IPS-18c (cell line): ENCODE measurements around the gene PTGDS.
"Not testable (repeated sequence)": the region's sequence is repeated elsewhere in the genome, so short reads cannot be mapped to it uniquely, and the experiment has no call there.

ENCODE experiments used
- H3K4me3 ChIP-seq: 2 replicates; pipeline ENCODE4 v1.7.0; 2013; ENCODE audit warnings: low read depth, mild to moderate bottlenecking, low read length, moderate library complexity; ENCODE audit not compliant: insufficient read depth
- H3K9me3 ChIP-seq: one replicate; pipeline ENCODE4 v1.6.1; 2013; ENCODE audit warnings: mild to moderate bottlenecking, low read length, moderate library complexity; ENCODE audit not compliant: control insufficient read depth, insufficient read depth

The PTGDS gene

GRCh38 chr9:136994888-136995230 lies 17.6 kb downstream of the PTGDS start:
- Histone ChIP-seq H3K9me3 (no peaks in the 10 kb centered on the region), H3K4me3 (no peak overlapping the region)

GRCh38 chr9:136995362-136995761 lies 18.1 kb downstream of the PTGDS start:
- no peaks in the 10 kb centered on the region for H3K9me3 ChIP-seq
- H3K4me3 ChIP-seq: no peak overlapping the region

GRCh38 chr9:136995772-136996311 lies 18.5 kb downstream of the PTGDS start:
- no peaks in the 10 kb centered on the region for H3K9me3 ChIP-seq
- no peak overlapping the region for H3K4me3 ChIP-seq

- Histone ChIP-seq H3K4me3 (peak within 1 kb of the TSS; percentile 34), H3K9me3 (no peaks in the 10 kb centered on the region)
These were observed 19.3 kb downstream of the PTGDS start, which contains the start of gene CLIC3 for GRCh38 chr9:136996361-136997292. CLIC3 (minus strand) TSS chr9:136996568; CDS start chr9:136996543, 25 bp downstream.

GRCh38 chr9:136997371-136997770 lies 20.1 kb downstream of the PTGDS start:
- H3K4me3 ChIP-seq: 0 out of 2 replicates have a peak overlapping the region, but pooled peaks have one; percentile 15
- no peaks in the 10 kb centered on the region for H3K9me3 ChIP-seq

GRCh38 chr9:136997830-136998234 lies 20.5 kb downstream of the PTGDS start:
- H3K4me3 ChIP-seq: no peak overlapping the region
- H3K9me3 ChIP-seq: no peaks in the 10 kb centered on the region

GRCh38 chr9:137000177-137000930 lies 23.1 kb downstream of the PTGDS start:
- no peak overlapping the region for H3K4me3 ChIP-seq
- no peaks in the 10 kb centered on the region for H3K9me3 ChIP-seq

GRCh38 chr9:137001857-137002645 lies 24.7 kb downstream of the PTGDS start:
- H3K4me3 ChIP-seq: no peak overlapping the region
- H3K9me3 ChIP-seq: no peaks in the 10 kb centered on the region

DNA sequence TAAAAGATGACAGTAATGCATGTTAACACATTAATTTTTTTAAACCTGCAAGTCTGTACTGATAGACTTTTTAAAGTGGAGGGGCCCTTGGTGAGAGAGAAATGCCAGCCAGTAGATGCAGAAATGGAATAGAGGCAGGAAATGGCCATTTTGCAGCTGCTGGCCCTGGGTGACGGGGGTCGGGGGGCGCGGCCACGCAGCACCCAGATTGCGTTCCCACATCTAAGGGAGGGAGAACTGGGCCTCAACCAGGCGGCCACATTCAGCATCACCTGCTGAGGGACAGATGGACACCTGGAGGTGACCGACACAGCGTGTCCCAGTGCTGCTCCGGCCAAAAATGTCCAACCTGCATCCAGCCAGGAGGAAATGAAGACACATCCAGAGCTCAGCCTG lies 25.3 kb downstream of the PTGDS start:
- Histone ChIP-seq H3K9me3 (no peaks in the 10 kb centered on the region), H3K4me3 (no peak overlapping the region)

GRCh38 chr9:137004285-137004684 lies 27.0 kb downstream of the PTGDS start:
- H3K9me3 ChIP-seq, H3K4me3 ChIP-seq: not testable (repeated sequence)

DNA sequence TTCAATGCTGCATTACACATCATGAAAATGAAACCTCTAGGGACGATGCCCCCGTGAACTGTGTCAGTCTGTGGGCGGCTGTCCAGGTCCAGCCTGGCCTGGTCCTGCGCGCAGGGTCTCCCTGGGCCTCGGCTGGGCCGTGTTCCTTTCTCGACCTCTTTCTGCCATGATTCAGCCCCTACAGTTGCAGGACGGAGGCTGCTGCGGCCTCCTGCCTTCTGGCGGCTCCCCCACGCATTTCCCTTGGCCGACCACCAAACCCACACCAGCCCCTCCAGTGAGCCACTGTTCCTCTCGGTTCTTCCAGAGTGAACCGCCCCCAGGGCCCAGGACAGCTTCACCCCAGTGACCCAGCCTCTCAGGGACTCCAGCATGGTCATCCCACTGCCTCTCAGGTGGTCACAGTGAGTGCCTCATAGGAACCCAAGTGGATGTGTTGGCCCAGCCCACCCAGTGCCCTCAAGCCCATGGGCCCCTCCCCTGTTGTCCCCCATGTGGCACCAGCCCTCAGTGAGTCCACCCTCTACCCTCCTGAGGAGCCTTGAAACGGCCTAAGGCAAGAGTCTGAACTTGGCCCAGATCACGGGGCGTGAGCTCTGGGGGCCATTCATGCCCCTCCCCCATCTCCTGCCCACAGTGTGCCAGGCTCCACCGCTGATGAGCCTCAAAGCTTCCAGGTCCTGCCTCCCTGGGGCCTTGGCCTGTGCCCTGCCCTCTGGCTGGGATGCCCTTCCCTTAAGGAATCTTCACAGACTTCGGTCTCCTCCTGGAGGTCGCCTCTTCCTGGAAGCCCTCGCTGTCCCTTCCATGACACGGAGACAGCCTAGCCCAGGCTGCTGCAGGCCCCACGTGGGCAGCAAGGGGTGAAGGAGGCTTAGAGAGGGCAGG lies 29.1 kb downstream of the PTGDS start:
- no peak overlapping the region for H3K4me3 ChIP-seq
- peaks cover 2% of the 10 kb centered on the region for H3K9me3 ChIP-seq

DNA sequence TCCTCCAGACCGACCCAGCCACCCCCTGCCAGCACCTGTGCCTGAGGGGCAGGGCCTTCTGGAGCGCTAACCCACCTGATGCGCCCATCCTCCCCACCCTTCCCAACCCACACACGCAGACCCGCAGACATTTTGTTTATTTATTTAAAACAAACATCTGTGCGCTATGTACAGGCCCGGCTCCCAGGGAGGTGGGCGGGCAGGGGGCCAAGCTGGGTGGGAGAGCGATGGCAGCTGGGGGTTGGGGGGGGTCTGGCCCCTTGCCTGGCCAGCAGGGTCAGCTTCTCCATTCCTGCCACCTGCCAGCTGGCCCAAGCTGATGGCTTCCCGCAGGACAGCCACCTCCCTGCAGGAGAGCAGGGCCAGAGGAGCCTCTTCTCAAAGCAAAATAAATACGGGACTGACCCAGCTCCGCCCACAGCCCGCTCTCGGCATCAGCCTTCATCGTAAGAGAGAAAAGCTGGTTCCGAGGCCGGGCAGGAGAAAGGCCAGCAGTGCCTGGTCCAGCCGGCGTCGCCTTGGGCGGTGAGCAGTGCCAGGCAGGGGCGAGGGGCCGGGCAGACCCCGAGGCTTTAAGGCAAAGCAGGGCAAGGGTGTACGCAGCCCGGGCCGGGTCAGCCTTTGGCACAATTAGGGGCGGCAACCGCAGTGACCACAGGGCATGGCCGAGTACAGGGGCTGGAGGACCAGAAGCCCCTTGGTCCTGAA lies 30.0 kb downstream of the PTGDS start:
- H3K9me3 ChIP-seq: peaks cover 2% of the 10 kb centered on the region
- H3K4me3 ChIP-seq: no peak overlapping the region

GRCh38 chr9:137007816-137008270 lies 30.5 kb downstream of the PTGDS start:
- Histone ChIP-seq H3K9me3 (peaks cover 2% of the 10 kb centered on the region), H3K4me3 (no peak overlapping the region)

DNA sequence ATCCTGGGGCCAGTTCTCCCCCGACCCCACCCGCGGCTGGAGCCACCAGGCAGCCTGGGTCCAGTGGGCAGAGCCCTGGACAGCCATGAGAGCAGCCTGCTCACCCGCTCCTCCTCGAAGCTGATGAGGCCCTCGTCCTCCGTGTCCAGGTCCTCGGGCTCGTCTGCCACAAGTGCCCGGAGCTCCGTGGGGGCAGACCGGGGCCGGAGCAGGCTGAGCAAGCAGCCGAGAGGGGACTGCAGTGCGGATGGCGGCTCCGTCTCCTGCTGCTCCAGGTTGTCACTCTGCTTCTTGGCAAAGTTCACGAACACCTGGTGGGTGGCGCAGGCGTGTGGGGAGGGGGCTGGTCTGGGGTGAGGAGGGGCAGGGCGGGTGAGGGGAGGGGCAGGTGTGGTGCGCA lies 31.0 kb downstream of the PTGDS start:
- Histone ChIP-seq H3K4me3 (no peak overlapping the region), H3K9me3 (peaks cover 2% of the 10 kb centered on the region)

DNA sequence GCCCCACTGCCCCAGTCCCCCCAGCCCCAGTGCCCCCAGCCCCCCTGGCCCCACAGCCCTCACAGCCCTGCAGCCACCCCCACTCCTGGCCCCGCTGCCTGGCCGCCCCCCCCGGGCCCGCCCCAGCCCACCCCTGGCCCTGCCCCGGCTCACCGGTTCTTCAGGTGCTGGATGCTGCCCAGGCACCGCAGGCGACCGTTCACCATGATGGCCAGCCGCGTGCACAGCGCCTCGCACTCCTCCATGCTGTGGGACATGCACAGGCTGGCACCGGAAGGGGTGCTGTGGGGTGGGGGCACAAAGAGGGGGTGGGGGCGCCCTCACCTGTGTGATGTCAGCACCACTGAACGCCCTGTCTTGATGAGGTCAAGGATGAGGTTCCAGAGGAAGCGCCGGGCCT lies 31.9 kb downstream of the PTGDS start:
- Histone ChIP-seq H3K9me3 (peaks cover 2% of the 10 kb centered on the region), H3K4me3 (no peak overlapping the region)
